ENCODE results near the gene ANKS6.

- no peak for TF ChIP-seq CTCF (IDR thresholded peaks at IDR 0.05)
- no peak for TF ChIP-seq POLR2A (IDR thresholded peaks at IDR 0.05)
Measured at GRCh38 chr9:98766586-98766985, 29.8 kb downstream of the ANKS6 start.

Measured in esophagus squamous epithelium (tissue), 4 donors.